ENCODE results near the gene SIT1.
A peak's percentile ranks its signal among the peaks of the same experiment; 100 is the strongest.

DNA sequence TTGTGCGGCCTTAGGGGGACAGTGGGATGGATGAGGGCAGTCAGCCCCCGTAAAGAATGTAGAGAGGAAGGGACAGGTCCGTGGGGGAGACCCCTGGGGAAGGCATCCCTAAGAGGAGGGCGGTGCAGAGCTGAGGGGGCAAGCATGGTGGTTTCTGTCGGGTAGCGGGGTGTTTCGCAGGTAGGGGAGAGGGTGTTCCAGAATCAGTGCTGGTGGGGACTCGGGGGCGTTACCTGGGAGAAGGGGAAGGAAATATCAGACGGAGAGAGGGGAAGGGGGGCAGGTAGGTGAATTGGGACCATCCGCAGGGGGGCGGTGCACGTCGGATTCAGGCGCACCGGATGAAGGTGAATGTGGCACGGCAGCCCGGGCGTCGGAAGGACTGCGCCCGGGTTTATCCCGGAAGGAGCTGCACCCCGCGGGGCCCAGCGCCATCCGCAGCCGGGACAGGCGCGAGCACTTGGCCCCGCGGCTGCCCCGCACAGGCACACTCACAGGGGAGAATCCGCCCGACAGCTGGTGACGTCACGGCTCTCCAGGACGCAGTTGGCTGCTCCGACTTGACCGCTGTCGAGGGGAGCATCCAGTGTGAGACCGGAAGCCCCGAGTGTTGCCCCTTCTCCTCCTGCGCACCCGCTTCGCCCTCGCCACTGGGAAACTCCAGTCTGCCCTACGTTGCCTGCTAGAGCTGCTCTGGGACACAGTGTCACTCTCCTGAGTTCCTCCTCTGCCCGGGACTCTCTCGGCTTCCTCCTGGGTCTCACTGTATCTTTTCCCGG lies 33.9 kb downstream of the SIT1 start:
- TF ChIP-seq, protein P1, sequence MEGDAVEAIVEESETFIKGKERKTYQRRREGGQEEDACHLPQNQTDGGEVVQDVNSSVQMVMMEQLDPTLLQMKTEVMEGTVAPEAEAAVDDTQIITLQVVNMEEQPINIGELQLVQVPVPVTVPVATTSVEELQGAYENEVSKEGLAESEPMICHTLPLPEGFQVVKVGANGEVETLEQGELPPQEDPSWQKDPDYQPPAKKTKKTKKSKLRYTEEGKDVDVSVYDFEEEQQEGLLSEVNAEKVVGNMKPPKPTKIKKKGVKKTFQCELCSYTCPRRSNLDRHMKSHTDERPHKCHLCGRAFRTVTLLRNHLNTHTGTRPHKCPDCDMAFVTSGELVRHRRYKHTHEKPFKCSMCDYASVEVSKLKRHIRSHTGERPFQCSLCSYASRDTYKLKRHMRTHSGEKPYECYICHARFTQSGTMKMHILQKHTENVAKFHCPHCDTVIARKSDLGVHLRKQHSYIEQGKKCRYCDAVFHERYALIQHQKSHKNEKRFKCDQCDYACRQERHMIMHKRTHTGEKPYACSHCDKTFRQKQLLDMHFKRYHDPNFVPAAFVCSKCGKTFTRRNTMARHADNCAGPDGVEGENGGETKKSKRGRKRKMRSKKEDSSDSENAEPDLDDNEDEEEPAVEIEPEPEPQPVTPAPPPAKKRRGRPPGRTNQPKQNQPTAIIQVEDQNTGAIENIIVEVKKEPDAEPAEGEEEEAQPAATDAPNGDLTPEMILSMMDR (IDR thresholded peaks at IDR 0.05): peak in 3 of 6 experiments; percentile 14 to 21 (median 19)
- TF ChIP-seq POLR2A (IDR thresholded peaks at IDR 0.05) (peak in 2 of 4 donors; percentile 33 to 62), POLR2AphosphoS5 (IDR thresholded peaks at IDR 0.05) (peak in 1 of 2 donors; percentile 12)
